Subcutaneous adipose tissue (tissue), 4 donors: ENCODE results near the gene CHST12. TPM values are rescaled to one million over a fixed set of nuclear protein-coding genes. Genes with fewer than 3 reads are reported as not detected.

ENCODE experiments used
- total RNA-seq, 4 donors: library from RNA; depleted of rRNA; stranded (reverse); fragments of >200 nt; gene quantifications; one replicate each; pipeline ENCODE4 v1.1.0, GENCODE V29; 2016
- TF ChIP-seq, protein P1 (sequence below): fragments of 450-650 bp; IDR thresholded peaks from one replicate; pipeline ENCODE4 v1.5.1; 2016; ENCODE audit warnings: low read depth, mild to moderate bottlenecking, control low read depth, antibody characterized with exemption, moderate library complexity

CHST12 gene
- total RNA-seq, 4 donors from 2014 or later, result 5.2 to 26.0 (median 13.8) TPM

GRCh38 chr7:2473496-2474180 is 70.2 kb downstream of the CHST12 start:
- TF ChIP-seq, protein P1, sequence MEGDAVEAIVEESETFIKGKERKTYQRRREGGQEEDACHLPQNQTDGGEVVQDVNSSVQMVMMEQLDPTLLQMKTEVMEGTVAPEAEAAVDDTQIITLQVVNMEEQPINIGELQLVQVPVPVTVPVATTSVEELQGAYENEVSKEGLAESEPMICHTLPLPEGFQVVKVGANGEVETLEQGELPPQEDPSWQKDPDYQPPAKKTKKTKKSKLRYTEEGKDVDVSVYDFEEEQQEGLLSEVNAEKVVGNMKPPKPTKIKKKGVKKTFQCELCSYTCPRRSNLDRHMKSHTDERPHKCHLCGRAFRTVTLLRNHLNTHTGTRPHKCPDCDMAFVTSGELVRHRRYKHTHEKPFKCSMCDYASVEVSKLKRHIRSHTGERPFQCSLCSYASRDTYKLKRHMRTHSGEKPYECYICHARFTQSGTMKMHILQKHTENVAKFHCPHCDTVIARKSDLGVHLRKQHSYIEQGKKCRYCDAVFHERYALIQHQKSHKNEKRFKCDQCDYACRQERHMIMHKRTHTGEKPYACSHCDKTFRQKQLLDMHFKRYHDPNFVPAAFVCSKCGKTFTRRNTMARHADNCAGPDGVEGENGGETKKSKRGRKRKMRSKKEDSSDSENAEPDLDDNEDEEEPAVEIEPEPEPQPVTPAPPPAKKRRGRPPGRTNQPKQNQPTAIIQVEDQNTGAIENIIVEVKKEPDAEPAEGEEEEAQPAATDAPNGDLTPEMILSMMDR, result no peak

- TF ChIP-seq, protein P1, result no peak
Measured at GRCh38 chr7:2474224-2474623, 70.8 kb downstream of the CHST12 start.

GRCh38 chr7:2474813-2475677 is 71.6 kb downstream of the CHST12 start:
- TF ChIP-seq, protein P1, result no peak

DNA sequence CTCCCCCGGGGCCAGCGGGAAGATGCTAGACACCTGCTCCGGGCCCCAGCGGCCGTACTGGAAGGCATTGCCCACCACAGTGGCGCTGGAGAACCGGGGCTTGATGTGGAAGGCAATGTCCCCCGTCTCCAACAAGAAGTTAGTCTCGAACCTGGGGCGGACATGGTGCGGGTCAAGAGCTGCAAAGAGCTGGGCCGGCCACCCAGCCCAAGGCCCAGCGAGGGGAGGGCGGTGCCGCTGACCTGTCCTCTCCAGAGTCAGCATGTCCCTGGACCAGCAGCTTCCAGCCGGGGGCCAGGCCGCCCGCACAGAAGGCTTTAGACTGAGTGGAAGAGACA is 72.2 kb downstream of the CHST12 start:
- TF ChIP-seq, protein P1, result no peak

DNA sequence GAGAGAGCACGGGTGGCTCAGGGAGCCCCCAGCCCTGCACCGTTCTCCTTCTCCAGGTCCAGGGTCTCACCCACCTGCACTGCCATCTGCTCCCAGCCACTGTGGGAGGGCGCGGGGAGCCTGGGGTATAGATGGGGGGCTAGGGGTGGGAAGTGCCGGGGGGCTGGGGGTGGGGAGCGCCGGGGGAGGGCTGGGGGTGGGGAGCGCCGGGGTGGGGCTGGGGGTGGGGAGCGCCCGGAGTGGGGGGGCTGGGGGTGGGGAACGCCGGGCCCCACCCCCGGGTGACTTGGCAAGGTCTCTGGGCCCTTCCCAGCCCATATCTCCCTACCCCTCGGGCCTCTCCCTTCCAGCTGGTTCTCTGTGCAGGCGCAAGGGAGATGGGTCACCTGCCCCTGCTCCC is 72.9 kb downstream of the CHST12 start, which contains the start of gene GRIFIN:
Gene GRIFIN (minus strand): TSS at position 101 of the 400 bp plus-strand sequence. CDS start 15 bp downstream, at position 86.
- TF ChIP-seq, protein P1, result no peak

- TF ChIP-seq, protein P1, result no peak
Measured at GRCh38 chr7:2476776-2477446, 73.5 kb downstream of the CHST12 start.
